Ovary (tissue), 9 donors: ENCODE data around the gene MNT. TPM values are rescaled to one million over a fixed set of nuclear protein-coding genes. Genes with fewer than 3 reads are reported as not detected.

Source experiments
- DNase-seq, 5 donors: peaks; one replicate each; pipeline ENCODE4 v3.0.0-alpha.2; 2019 to 2020
- H3K27ac ChIP-seq, 2 donors: fragments of 200-600 bp; one replicate each; pipeline versions ENCODE4 v1.5.1 to v1.8.0; 2019 to 2022
- H3K27me3 ChIP-seq: fragments of 200-600 bp; one replicate; pipeline ENCODE4 v1.8.0; 2022
- H3K36me3 ChIP-seq: fragments of 200-600 bp; sonication (generic); one replicate; pipeline ENCODE4 v1.5.1; 2019
- H3K4me1 ChIP-seq: one replicate; pipeline ENCODE4 v1.8.1; 2013; ENCODE audit warnings: mild to moderate bottlenecking, moderate library complexity; ENCODE audit not compliant: insufficient read depth
- H3K4me3 ChIP-seq: fragments of 200-600 bp; sonication (generic); one replicate; pipeline ENCODE4 v1.5.1; 2017
- H3K9me3 ChIP-seq, 2 donors: fragments of 200-600 bp in 1 of 2; sonication (generic) in 1 of 2; one replicate each; pipeline versions ENCODE4 v1.5.1 to v1.8.1; 2013 to 2019; ENCODE audit warnings: mild to moderate bottlenecking in 1 of 2, moderate library complexity in 1 of 2
- CTCF ChIP-seq, 3 donors: fragments of 450-650 bp in 2 of 3; fragments of 200-600 bp in 1 of 3; IDR thresholded peaks; one replicate each; pipeline versions ENCODE4 v1.5.1 to v1.8.0; 2016 to 2022; ENCODE audit warnings: antibody characterized with exemption in 3 of 3, mild to moderate bottlenecking in 1 of 3
- EP300 ChIP-seq: sonication (generic); formaldehyde crosslinking; IDR thresholded peaks from one replicate; pipeline ENCODE4 v1.6.1; 2017; ENCODE audit warnings: antibody characterized with exemption
- POLR2A ChIP-seq: fragments of 450-650 bp; IDR thresholded peaks from one replicate; pipeline ENCODE4 v1.6.1; 2017; ENCODE audit warnings: antibody characterized with exemption, mild to moderate bottlenecking, moderate library complexity
- WGBS, 3 donors: extraction: QIAGEN DNeasy Blood & Tissue Kit in 1 of 3; methylation state at CpG; one replicate each; pipeline versions ENCODE4 v1.1.5 to v1.1.7; 2013 to 2017; 5-methylcytosine and 5-hydroxymethylcytosine counted together
- intact Hi-C, 4 donors: fragments of 100-400 bp; cut with DNase I; formaldehyde crosslinking; loops; one replicate each; pipeline versions ENCODE4 v1.11.0 to v1.15.1; 2022 to 2023
- polyA plus RNA-seq, 2 donors: library from polyadenylated mRNA; stranded (reverse); fragments of 200-250 nt in 1 of 2; fragments of 350-450 nt in 1 of 2; fragmentation: Illumina TruSeq in 1 of 2; extraction: RNeasy Lipid Tissue Mini Kit (QIAGEN cat#74804) in 1 of 2; gene quantifications; one replicate each; pipeline ENCODE4 v1.2.3, GENCODE V29; 2013 to 2014
- total RNA-seq, 7 donors: library from RNA; depleted of rRNA in 2 of 7; stranded (reverse); fragments of >200 nt in 2 of 7; fragmentation: NEBNext Ultra II Directional in 3 of 7; extraction: Animal tissue kit (Norgen Biotek cat#: 25700) in 3 of 7; gene quantifications; one replicate each; pipeline versions ENCODE4 v1.1.0 to v1.2.4, GENCODE V29; 2016 to 2023
- donor health status: DM: no; HTN: no; CAD: no; lungs with moderate emphysema.
- donor health status: DM: no; HTN: no; CAD: no.
- donor health status: Bipolar disorder and iron deficiency.
- donor health status: DM: yes; HTN: yes; CAD: no.
- donor health status: DM: no; HTN: no; CAD: no.
- donor health status: DM: yes; HTN: yes; CAD: no.

Gene MNT
- total and polyA plus RNA-seq, 9 donors = 5.0 to 37.0 (median 24.2) TPM

GRCh38 chr17:2390199-2390836 is 10.5 kb downstream of the MNT start:
- intact Hi-C loops = no loop called here
- Histone ChIP-seq H3K27me3 (no peaks in the 10 kb centered on the region), H3K9me3 (no peaks in the 10 kb centered on the region), H3K36me3 (no peaks in the 10 kb centered on the region), H3K4me3 (no peak overlapping the region), H3K4me1 (peaks cover 10% of the 10 kb centered on the region), H3K27ac (peak overlapping the region in 1 of 2 donors; percentile 99)
- WGBS, 3 donors = 58 to 75% (median 66%) methylated on average over 12 of the region's 12 CpGs
- DNase-seq = peak in 3 of 5 donors; percentile 40 to 59 (median 45)
- TF ChIP-seq POLR2A = no peak
- no peak for TF ChIP-seq CTCF (IDR thresholded peaks at IDR 0.05)
- no peak for TF ChIP-seq EP300

GRCh38 chr17:2388683-2389055 is 12.2 kb downstream of the MNT start:
- DNase-seq = peak in 2 of 5 donors; percentile 32 to 42
- TF ChIP-seq POLR2A (no peak), CTCF (IDR thresholded peaks at IDR 0.05) (no peak), EP300 (no peak)
- Histone ChIP-seq H3K36me3 (no peaks in the 10 kb centered on the region), H3K27ac (no peak overlapping the region), H3K9me3 (no peaks in the 10 kb centered on the region), H3K4me3 (no peak overlapping the region), H3K27me3 (no peaks in the 10 kb centered on the region), H3K4me1 (peaks cover 10% of the 10 kb centered on the region)
- WGBS, 3 donors = 87 to 92% (median 88%) methylated on average over 15 of the region's 15 CpGs
- intact Hi-C loops = loop anchor here in 1 of 4 donors (10.0 kb wide), 1 partner anchor 296 kb away; no protein-coding TSS in a partner anchor

GRCh38 chr17:2388020-2388682 is 12.7 kb downstream of the MNT start:
- H3K27me3 ChIP-seq = no peaks in the 10 kb centered on the region
- peaks cover 10% of the 10 kb centered on the region for H3K4me1 ChIP-seq
- TF ChIP-seq CTCF (IDR thresholded peaks at IDR 0.05) (no peak), EP300 (no peak), POLR2A (no peak)
- H3K27ac ChIP-seq = no peak overlapping the region
- intact Hi-C loops = loop anchor here in 1 of 4 donors (10.0 kb wide), 1 partner anchor 297 kb away; no protein-coding TSS in a partner anchor
- H3K9me3 ChIP-seq = no peaks in the 10 kb centered on the region
- 83 to 85% (median 84%) methylated on average over 21 of the region's 21 CpGs for WGBS, 3 donors
- H3K36me3 ChIP-seq = no peaks in the 10 kb centered on the region
- DNase-seq = peak in 1 of 5 donors; percentile 37
- no peak overlapping the region for H3K4me3 ChIP-seq

GRCh38 chr17:2387086-2388019 is 13.5 kb downstream of the MNT start:
- DNase-seq = peak in 2 of 5 donors; percentile 43 to 45
- no peaks in the 10 kb centered on the region for H3K27me3 ChIP-seq
- no peaks in the 10 kb centered on the region for H3K9me3 ChIP-seq
- 83 to 89% (median 85%) methylated on average over 41 of the region's 41 CpGs for WGBS, 3 donors
- no peak overlapping the region for H3K27ac ChIP-seq
- intact Hi-C loops = loop anchor here in 1 of 4 donors (10.0 kb wide), 1 partner anchor 297 kb away; no protein-coding TSS in a partner anchor
- no peak overlapping the region for H3K4me3 ChIP-seq
- no peaks in the 10 kb centered on the region for H3K36me3 ChIP-seq
- no peak for TF ChIP-seq EP300
- TF ChIP-seq CTCF (IDR thresholded peaks at IDR 0.05) = no peak
- TF ChIP-seq POLR2A = no peak
- H3K4me1 ChIP-seq = peaks cover 10% of the 10 kb centered on the region
